Activated effector memory CD4-positive, alpha-beta T cell treated with Interleukin-2 at 50 U/mL for 16 hours (primary cell): ENCODE measurements around the gene TYSND1.
"Not testable (repeated sequence)": the region's sequence is repeated elsewhere in the genome, so short reads cannot be mapped to it uniquely, and the experiment has no call there.

Source experiments
- DNase-seq: peaks from one replicate; pipeline ENCODE4 v3.0.0-alpha.2; 2020

The TYSND1 gene

GRCh38 chr10:70101068-70101562, 45.4 kb downstream of the TYSND1 start:
- DNase-seq: not testable (repeated sequence)

- no peak for DNase-seq
Measured at GRCh38 chr10:70098271-70098670, 48.2 kb downstream of the TYSND1 start.

GRCh38 chr10:70097459-70097858, 49.0 kb downstream of the TYSND1 start:
- DNase-seq: no peak

- no peak for DNase-seq
Measured at GRCh38 chr10:70096705-70097420, 49.6 kb downstream of the TYSND1 start.

- no peak for DNase-seq
Measured at GRCh38 chr10:70096016-70096704, 50.3 kb downstream of the TYSND1 start.

GRCh38 chr10:70094250-70094649, 52.2 kb downstream of the TYSND1 start:
- no peak for DNase-seq

GRCh38 chr10:70093335-70093944, 53.1 kb downstream of the TYSND1 start:
- DNase-seq: peak; percentile 5

- no peak for DNase-seq
Measured at GRCh38 chr10:70092389-70092718, 54.1 kb downstream of the TYSND1 start.

GRCh38 chr10:70090951-70091350, 55.5 kb downstream of the TYSND1 start:
- DNase-seq: no peak

GRCh38 chr10:70090013-70090412, 56.5 kb downstream of the TYSND1 start:
- DNase-seq: no peak

GRCh38 chr10:70088308-70088698, 58.2 kb downstream of the TYSND1 start:
- no peak for DNase-seq
